B cell (primary cell): ENCODE measurements around the gene TCF25. TPM values are rescaled to one million over a fixed set of nuclear protein-coding genes. Genes with fewer than 3 reads are reported as not detected.

Source experiments
- ATAC-seq: fragments of 200-7000 bp; cut with Tn5 transposase; one replicate; pipeline ENCODE4 v1.10.0; 2021; ENCODE audit warnings: low read depth, mild to moderate bottlenecking, moderate number of reproducible peaks, moderate library complexity
- CTCF ChIA-PET: fragments of 350-600 bp; sonication (Branson Sonifier 250); formaldehyde crosslinking; loops from one replicate; lab custom pipeline; 2021; ENCODE audit warnings: antibody characterized with exemption, inconsistent platforms; lab: Charles Lee
- POLR2A ChIA-PET: fragments of 350-600 bp; sonication (Branson Sonifier 250); formaldehyde crosslinking; loops from one replicate; lab custom pipeline; 2021; ENCODE audit warnings: antibody characterized with exemption; lab: Charles Lee
- DNase-seq: peaks from one replicate; pipeline ENCODE4 v3.0.0; 2013
- H2AFZ ChIP-seq: 2 replicates; pipeline ENCODE4 v1.6.1; 2012; ENCODE audit warnings: mild to moderate bottlenecking, low read depth, low read length; ENCODE audit not compliant: insufficient read depth, poor library complexity, severe bottlenecking
- H3K27ac ChIP-seq, 2 donors: 1 replicate in 1 of 2; 2 replicates in 1 of 2; pipeline ENCODE4 v1.5.1; 2012 to 2013; ENCODE audit warnings: low read length in 2 of 2, mild to moderate bottlenecking in 2 of 2, moderate library complexity in 1 of 2
- H3K27me3 ChIP-seq, 4 experiments: fragments of 200-600 bp in 1 of 4; sonication (generic) in 1 of 4; replicated peaks in 1 of 4; 1 replicate in 2 of 4; 2 replicates in 2 of 4; pipeline versions ENCODE4 v1.6.1 to v1.7.0; 2013 to 2016; ENCODE audit warnings: low read length in 3 of 4, mild to moderate bottlenecking in 2 of 4, mixed read lengths in 1 of 4, moderate library complexity in 1 of 4; ENCODE audit not compliant: insufficient read depth in 4 of 4, control insufficient read depth in 3 of 4; ENCODE audit errors: control extremely low read depth in 1 of 4
- H3K36me3 ChIP-seq, 2 experiments: replicated peaks in 1 of 2; 1 replicate in 1 of 2; 2 replicates in 1 of 2; pipeline versions ENCODE4 v1.6.1 to v1.7.1; 2013; ENCODE audit warnings: low read length in 1 of 2; ENCODE audit not compliant: insufficient read depth in 2 of 2, control insufficient read depth in 1 of 2; ENCODE audit errors: control extremely low read depth in 1 of 2, extremely low read depth in 1 of 2
- H3K4me1 ChIP-seq, 2 donors: fragments of 200-600 bp in 1 of 2; sonication (generic) in 1 of 2; 1 replicate in 1 of 2; 2 replicates in 1 of 2; pipeline versions ENCODE4 v1.5.1 to v1.6.1; 2013 to 2017; ENCODE audit warnings: low read length in 2 of 2; ENCODE audit not compliant: control insufficient read depth in 2 of 2, insufficient read depth in 2 of 2
- H3K4me2 ChIP-seq: replicated peaks from 2 replicates; pipeline ENCODE3; 2012; ENCODE audit warnings: mild to moderate bottlenecking, low read depth, low read length; ENCODE audit not compliant: poor library complexity, severe bottlenecking
- H3K4me3 ChIP-seq, 5 experiments: fragments of 200-600 bp in 1 of 5; sonication (generic) in 1 of 5; 1 replicate in 3 of 5; 2 replicates in 2 of 5; pipeline versions ENCODE4 v1.5.1 to v1.7.0; 2011 to 2016; ENCODE audit warnings: low read length in 4 of 5, mild to moderate bottlenecking in 4 of 5, low read depth in 2 of 5, control low read depth in 1 of 5, moderate library complexity in 1 of 5; ENCODE audit not compliant: insufficient read depth in 1 of 5; ENCODE audit errors: control extremely low read depth in 1 of 5, extremely low read depth in 1 of 5
- H3K79me2 ChIP-seq: fragments of 200-600 bp; sonication (generic); one replicate; pipeline ENCODE4 v1.6.0; 2016; ENCODE audit warnings: low read length; ENCODE audit not compliant: control insufficient read depth, insufficient read depth
- H3K9ac ChIP-seq: fragments of 200-600 bp; sonication (generic); 2 replicates; pipeline ENCODE4 v1.6.1; 2017; ENCODE audit warnings: mild to moderate bottlenecking, low read length, moderate library complexity
- H3K9me3 ChIP-seq, 3 donors: one replicate each; pipeline versions ENCODE4 v1.6.1 to v1.7.1; 2013; ENCODE audit warnings: low read length in 2 of 3; ENCODE audit not compliant: control insufficient read depth in 2 of 3, insufficient read depth in 1 of 3; ENCODE audit errors: control extremely low read depth in 1 of 3
- H4K20me1 ChIP-seq: 2 replicates; pipeline ENCODE4 v1.6.0; 2012; ENCODE audit warnings: mild to moderate bottlenecking, low read length; ENCODE audit not compliant: insufficient read depth, control insufficient read depth, poor library complexity, severe bottlenecking
- H3K27ac Mint-ChIP-seq: one replicate; pipeline ENCODE4 v1.8.0; 2021; ENCODE audit warnings: mixed read lengths
- H3K27me3 Mint-ChIP-seq: one replicate; pipeline ENCODE4 v1.8.0; 2021; ENCODE audit warnings: mixed read lengths
- H3K4me1 Mint-ChIP-seq: one replicate; pipeline ENCODE4 v1.8.0; 2021; ENCODE audit warnings: mixed read lengths
- H3K4me3 Mint-ChIP-seq: one replicate; pipeline ENCODE4 v1.8.0; 2021; ENCODE audit warnings: mixed read lengths
- H3K9me3 Mint-ChIP-seq: one replicate; pipeline ENCODE4 v1.8.0; 2022; ENCODE audit warnings: mixed read lengths; ENCODE audit not compliant: insufficient read depth
- EZH2 ChIP-seq: IDR thresholded peaks from 2 replicates; pipeline ENCODE4 v1.6.1; 2012; ENCODE audit warnings: borderline replicate concordance, low read depth, mild to moderate bottlenecking, moderate library complexity, low read length; ENCODE audit not compliant: insufficient read depth, poor library complexity, severe bottlenecking
- WGBS: methylation state at CpG from one replicate; pipeline ENCODE4 v1.1.5; 2013; ENCODE audit warnings: missing lambda C conversion rate; ENCODE audit not compliant: insufficient coverage; 5-methylcytosine and 5-hydroxymethylcytosine counted together
- intact Hi-C: fragments of 100-400 bp; cut with micrococcal nuclease; formaldehyde crosslinking; loops from one replicate; pipeline ENCODE4 v1.10.0; 2022
- polyA plus RNA-seq: library from polyadenylated mRNA; depleted of rRNA; stranded (reverse); fragments of >200 nt; gene quantifications from 2 replicates; pipeline ENCODE4 v1.2.3, GENCODE V29; 2012
- total RNA-seq, 2 donors: library from RNA; stranded (reverse); fragments of 120-200 nt in 1 of 2; gene quantifications; 1 replicate in 1 of 2; 2 replicates in 1 of 2; pipeline versions ENCODE4 v1.2.3 to v1.2.4, GENCODE V29; 2013 to 2022
- TF ChIP-seq, protein P1 (sequence below): fragments of 200-600 bp; IDR thresholded peaks from one replicate; pipeline ENCODE4 v1.8.0; 2022; ENCODE audit warnings: antibody characterized with exemption, mild to moderate bottlenecking

Gene TCF25
- total and polyA plus RNA-seq, 2 donors (not counting 1 experiment from before 2014, with no cell fraction given): 200 to 444 TPM

DNA sequence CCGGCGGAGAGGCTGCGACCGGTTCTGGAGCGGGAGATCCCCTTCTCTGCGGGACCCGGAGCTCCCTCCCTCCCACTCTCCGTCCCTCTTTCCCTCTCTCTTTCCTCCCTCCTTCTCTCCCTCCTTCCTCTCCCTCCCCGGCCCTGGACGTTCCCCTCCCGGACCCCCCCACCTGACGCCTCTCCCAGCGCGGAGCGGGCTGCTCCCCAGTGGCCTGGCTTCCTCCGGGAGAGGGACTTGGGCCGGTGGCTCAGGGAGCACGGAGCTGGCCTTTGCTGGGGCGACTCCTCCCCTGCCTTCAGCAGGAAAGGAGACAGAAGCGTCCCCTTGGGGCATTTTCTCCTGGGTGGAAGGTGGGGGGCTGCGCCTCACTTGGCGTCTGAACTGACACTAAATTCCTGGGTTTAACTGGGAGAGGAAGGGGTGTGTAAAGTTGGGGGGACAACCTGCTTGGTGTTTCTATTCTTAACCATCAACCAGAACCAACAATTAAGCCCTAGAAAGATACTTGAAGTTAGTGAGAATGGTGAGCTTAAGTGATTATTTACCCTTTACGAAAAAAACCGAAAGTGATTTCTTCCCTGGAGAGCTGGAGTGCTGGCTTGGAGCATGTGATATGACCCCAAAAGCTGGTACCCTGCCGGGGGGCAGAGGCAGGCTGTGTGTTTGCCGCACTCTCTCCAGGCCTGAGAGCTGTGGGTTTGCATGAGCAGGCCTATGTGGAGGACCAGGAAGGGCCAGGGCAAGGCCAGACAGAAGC is 44.3 kb upstream of the TCF25 start:
- peaks cover 0 to 12% (median 0%) of the 10 kb centered on the region in 3 donors for H3K9me3 ChIP-seq
- 27% methylated on average over 18 of the region's 26 CpGs for WGBS
- ATAC-seq (no peak), DNase-seq (no peak)
- H3K27ac ChIP-seq: no peak overlapping the region
- Mint-ChIP-seq H3K4me3 (peak overlapping the region; percentile 70), H3K27me3 (peaks cover 27% of the 10 kb centered on the region), H3K27ac (no peak overlapping the region), H3K4me1 (peaks cover 6% of the 10 kb centered on the region), H3K9me3 (no peaks in the 10 kb centered on the region)
- no peaks in the 10 kb centered on the region for H4K20me1 ChIP-seq
- CTCF ChIA-PET: interaction anchor here (0.6 kb wide), 1 partner anchor 15 kb away, joined by 3 read pairs; no protein-coding TSS in a partner anchor
- POLR2A ChIA-PET: interaction anchor here (0.6 to 1.4 kb wide), 2 partner anchors 8 to 44 kb away, joined by 4 to 9 read pairs; partner anchors contain the start of gene TCF25
- TF ChIP-seq EZH2: no peak
- TF ChIP-seq, protein P1, sequence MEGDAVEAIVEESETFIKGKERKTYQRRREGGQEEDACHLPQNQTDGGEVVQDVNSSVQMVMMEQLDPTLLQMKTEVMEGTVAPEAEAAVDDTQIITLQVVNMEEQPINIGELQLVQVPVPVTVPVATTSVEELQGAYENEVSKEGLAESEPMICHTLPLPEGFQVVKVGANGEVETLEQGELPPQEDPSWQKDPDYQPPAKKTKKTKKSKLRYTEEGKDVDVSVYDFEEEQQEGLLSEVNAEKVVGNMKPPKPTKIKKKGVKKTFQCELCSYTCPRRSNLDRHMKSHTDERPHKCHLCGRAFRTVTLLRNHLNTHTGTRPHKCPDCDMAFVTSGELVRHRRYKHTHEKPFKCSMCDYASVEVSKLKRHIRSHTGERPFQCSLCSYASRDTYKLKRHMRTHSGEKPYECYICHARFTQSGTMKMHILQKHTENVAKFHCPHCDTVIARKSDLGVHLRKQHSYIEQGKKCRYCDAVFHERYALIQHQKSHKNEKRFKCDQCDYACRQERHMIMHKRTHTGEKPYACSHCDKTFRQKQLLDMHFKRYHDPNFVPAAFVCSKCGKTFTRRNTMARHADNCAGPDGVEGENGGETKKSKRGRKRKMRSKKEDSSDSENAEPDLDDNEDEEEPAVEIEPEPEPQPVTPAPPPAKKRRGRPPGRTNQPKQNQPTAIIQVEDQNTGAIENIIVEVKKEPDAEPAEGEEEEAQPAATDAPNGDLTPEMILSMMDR: no peak
- intact Hi-C loops: loop anchor here (1.0 kb wide), 1 partner anchor 13 kb away; the partner anchor contains the start of gene FANCA
- H2AFZ ChIP-seq: no peak overlapping the region
- peak overlapping the region; percentile 70 for H3K4me2 ChIP-seq
- peaks cover 8 to 9% of the 10 kb centered on the region in 2 donors for H3K4me1 ChIP-seq
- H3K36me3 ChIP-seq: no peaks in the 10 kb centered on the region
- H3K79me2 ChIP-seq: no peaks in the 10 kb centered on the region
- H3K9ac ChIP-seq: no peak overlapping the region
- H3K27me3 ChIP-seq: peaks cover 0 to 51% (median 12%) of the 10 kb centered on the region in 4 experiments
- no peak overlapping the region for H3K4me3 ChIP-seq
